GM18951 (cell line): Measurements from ENCODE around the gene EVC.

Experiments
- POLR2A ChIP-seq: IDR thresholded peaks from 4 replicates; pipeline ENCODE4 v1.6.1; 2011; ENCODE audit warnings: mild to moderate bottlenecking; ENCODE audit not compliant: insufficient read length, insufficient read depth; ENCODE audit errors: extremely low read depth
- in situ Hi-C: fragments of 300-500 bp; cut with MboI; formaldehyde crosslinking; loops from one replicate; pipeline ENCODE4 v1.12.0; 2022; ENCODE audit warnings: low sequenced_read_pairs, mixed read lengths, inconsistent platforms; ENCODE audit not compliant: unreplicated experiment

EVC gene

GRCh38 chr4:5857199-5857598, 146.2 kb downstream of the EVC start:
- in situ Hi-C loops, result no loop called here
- no peak for TF ChIP-seq POLR2A

GRCh38 chr4:5858020-5858769, 147.2 kb downstream of the EVC start:
- in situ Hi-C loops, result no loop called here
- no peak for TF ChIP-seq POLR2A

GRCh38 chr4:5863461-5864113, 152.6 kb downstream of the EVC start:
- no peak for TF ChIP-seq POLR2A
- in situ Hi-C loops, result no loop called here
